Progenitor cell of endocrine pancreas (in vitro differentiated cells): ENCODE measurements around the gene C1orf141. TPM values are rescaled to one million over a fixed set of nuclear protein-coding genes. Genes with fewer than 3 reads are reported as not detected.
"Not testable (repeated sequence)": the region's sequence is repeated elsewhere in the genome, so short reads cannot be mapped to it uniquely, and the experiment has no call there.

ENCODE experiments used
- DNase-seq: peaks from one replicate; pipeline ENCODE4 v3.0.0; 2021; ENCODE audit warnings: low spot score; ENCODE audit not compliant: unreplicated experiment
- H3K27ac Mint-ChIP-seq: 2 replicates; pipeline ENCODE4 v1.8.0; 2021; ENCODE audit warnings: mild to moderate bottlenecking, moderate library complexity, mixed read lengths
- H3K27me3 Mint-ChIP-seq: 2 replicates; pipeline ENCODE4 v1.8.0; 2021; ENCODE audit warnings: mixed read lengths
- H3K36me3 Mint-ChIP-seq: 2 replicates; pipeline ENCODE4 v1.8.0; 2022; ENCODE audit warnings: mixed read lengths; ENCODE audit not compliant: insufficient read depth
- H3K4me1 Mint-ChIP-seq: 2 replicates; pipeline ENCODE4 v1.8.0; 2021; ENCODE audit warnings: low read depth, mixed read lengths
- H3K4me3 Mint-ChIP-seq: 2 replicates; pipeline ENCODE4 v1.8.0; 2021; ENCODE audit warnings: low read depth, mild to moderate bottlenecking, moderate library complexity, mixed read lengths
- H3K9me3 Mint-ChIP-seq: 2 replicates; pipeline ENCODE4 v1.8.0; 2021; ENCODE audit warnings: low read depth, mixed read lengths
- CTCF ChIP-seq: fragments of 200-600 bp; sonication (generic); IDR thresholded peaks from one replicate; pipeline ENCODE4 v1.5.0; 2021; ENCODE audit warnings: antibody characterized with exemption, mild to moderate bottlenecking; ENCODE audit not compliant: unreplicated experiment
- total RNA-seq: library from RNA; stranded (reverse); gene quantifications from 2 replicates; pipeline ENCODE4 v1.2.1, GENCODE V29; 2021

The C1orf141 gene
- total RNA-seq, 1 donor from 2014 or later, result not detected

DNA sequence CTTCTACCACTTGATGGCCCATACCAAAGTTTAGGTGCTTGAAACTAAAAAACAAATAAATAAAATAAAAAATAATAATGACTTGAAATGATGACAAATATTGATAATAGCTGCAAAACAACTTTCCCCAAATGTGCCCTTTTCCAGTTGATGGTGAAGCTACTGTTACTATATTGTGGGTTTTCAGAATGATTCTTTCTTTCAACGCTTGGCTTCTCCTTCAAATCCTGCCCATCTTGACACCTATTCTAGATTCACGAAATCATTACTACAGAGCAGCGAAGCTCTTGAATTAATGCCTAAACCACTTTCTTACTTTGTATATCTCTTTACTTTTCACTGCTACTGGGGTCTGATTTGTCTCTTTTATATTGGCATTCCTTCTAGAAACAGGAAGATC is 9.2 kb upstream of the C1orf141 start:
- H3K27ac Mint-ChIP-seq, result no peak overlapping the region
- H3K27me3 Mint-ChIP-seq, result no peaks in the 10 kb centered on the region
- no peaks in the 10 kb centered on the region for H3K36me3 Mint-ChIP-seq
- peaks cover 18% of the 10 kb centered on the region for H3K4me1 Mint-ChIP-seq
- no peak for TF ChIP-seq CTCF
- H3K9me3 Mint-ChIP-seq, result no peaks in the 10 kb centered on the region
- no peak for DNase-seq
- no peak overlapping the region for H3K4me3 Mint-ChIP-seq

- Mint-ChIP-seq H3K9me3 (no peaks in the 10 kb centered on the region), H3K36me3 (no peaks in the 10 kb centered on the region), H3K27me3 (no peaks in the 10 kb centered on the region), H3K27ac (no peak overlapping the region), H3K4me1 (peaks cover 28% of the 10 kb centered on the region), H3K4me3 (no peak overlapping the region)
- no peak for TF ChIP-seq CTCF
- no peak for DNase-seq
Observed at GRCh38 chr1:67142931-67143330, 8.2 kb upstream of the C1orf141 start.

DNA sequence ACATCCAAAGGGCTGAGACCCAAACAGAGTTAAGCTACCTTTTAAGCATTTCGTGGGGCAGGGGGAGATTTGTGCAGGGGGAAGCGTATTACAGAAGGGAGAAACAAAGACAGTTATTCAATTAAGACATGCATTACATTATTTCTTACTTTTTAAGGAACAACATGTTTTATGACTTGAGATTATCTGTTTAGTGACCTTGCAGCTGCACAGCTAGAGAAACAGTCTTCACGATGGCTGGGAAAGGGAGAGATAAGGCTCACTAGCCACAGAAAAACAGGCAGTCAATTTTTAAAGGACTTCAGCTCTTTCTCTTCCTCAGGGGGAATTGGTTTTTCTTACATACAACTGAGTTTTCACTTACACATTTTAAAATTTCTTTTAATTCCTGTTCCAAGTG is 7.1 kb upstream of the C1orf141 start:
- H3K9me3 Mint-ChIP-seq, result not testable (repeated sequence)
- H3K4me1 Mint-ChIP-seq, result peaks cover 37% of the 10 kb centered on the region

DNA sequence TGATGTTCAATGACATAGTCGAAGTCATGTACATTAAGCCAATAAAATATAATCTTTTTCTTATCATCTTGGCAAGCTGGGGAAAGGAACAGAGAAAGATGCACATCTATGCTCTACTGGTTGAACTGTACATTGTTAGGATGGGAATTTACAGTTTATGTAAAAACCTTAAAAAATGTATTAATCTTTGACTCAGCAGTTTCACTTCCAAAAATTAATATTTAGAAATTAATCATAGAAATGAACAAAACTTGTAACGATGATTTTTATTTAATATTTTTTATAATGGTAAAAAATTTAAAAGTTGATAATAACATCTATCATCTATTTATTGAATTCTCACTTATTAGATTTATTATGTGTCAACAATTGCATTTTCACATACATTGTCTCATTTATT is 5.7 kb upstream of the C1orf141 start:
- Mint-ChIP-seq H3K27ac (no peak overlapping the region), H3K4me1 (peaks cover 39% of the 10 kb centered on the region), H3K27me3 (no peaks in the 10 kb centered on the region), H3K9me3 (no peaks in the 10 kb centered on the region), H3K4me3 (no peak overlapping the region), H3K36me3 (no peaks in the 10 kb centered on the region)
- TF ChIP-seq CTCF, result no peak
- DNase-seq, result no peak

More for the DNA sequence above, 7.1 kb upstream of the C1orf141 start:
- DNase-seq, H3K27me3 Mint-ChIP-seq, H3K4me3 Mint-ChIP-seq, H3K36me3 Mint-ChIP-seq: not testable (repeated sequence)
- H3K27ac Mint-ChIP-seq, result peak overlapping the region; percentile 77

GRCh38 chr1:67138813-67139499 is 4.2 kb upstream of the C1orf141 start:
- peaks cover 48% of the 10 kb centered on the region for H3K4me1 Mint-ChIP-seq
- H3K4me3 Mint-ChIP-seq, result no peak overlapping the region
- DNase-seq, result no peak
- H3K9me3 Mint-ChIP-seq, result no peaks in the 10 kb centered on the region
- TF ChIP-seq CTCF, result no peak
- H3K27ac Mint-ChIP-seq, result peak overlapping the region; percentile 32
- no peaks in the 10 kb centered on the region for H3K27me3 Mint-ChIP-seq
- H3K36me3 Mint-ChIP-seq, result peaks cover 2% of the 10 kb centered on the region

- H3K27me3 Mint-ChIP-seq, result no peaks in the 10 kb centered on the region
- no peaks in the 10 kb centered on the region for H3K9me3 Mint-ChIP-seq
- TF ChIP-seq CTCF, result no peak
- no peak overlapping the region for H3K27ac Mint-ChIP-seq
- peaks cover 44% of the 10 kb centered on the region for H3K4me1 Mint-ChIP-seq
- H3K4me3 Mint-ChIP-seq, result no peak overlapping the region
- DNase-seq, result no peak
- peaks cover 2% of the 10 kb centered on the region for H3K36me3 Mint-ChIP-seq
Observed at GRCh38 chr1:67137307-67137753, 2.6 kb upstream of the C1orf141 start.
